K562 (cell line): ENCODE results near the gene KIF19. TPM values are rescaled to one million over a fixed set of nuclear protein-coding genes. Genes with fewer than 3 reads are reported as not detected.

ENCODE experiments used
- ATAC-seq: fragments of 200-7000 bp; cut with Tn5 transposase; 3 replicates; pipeline ENCODE4 v1.9.1; 2020; ENCODE audit warnings: moderate library complexity
- BruUV-seq: library from RNA; stranded (reverse); fragments of 400-500 nt; replicated peaks from 2 replicates; lab custom pipeline; 2021; lab: Mats Ljungman, UMichigan
- CTCF ChIA-PET: fragments of 300-600 bp; formaldehyde crosslinking; extraction: SDS; loops from one replicate; lab custom pipeline; 2021; ENCODE audit warnings: low intra/inter-chr PET ratio; lab: Yijun Ruan, JAX
- POLR2A ChIA-PET: fragments of 300-600, 350-650 bp; sonication (Branson Sonifier 250); formaldehyde crosslinking; extraction: SDS; loops from one replicate; lab custom pipeline; 2021; ENCODE audit warnings: antibody characterized with exemption, inconsistent platforms; lab: Yijun Ruan, JAX
- DNase-seq, 4 experiments: peaks; one replicate each; pipeline versions ENCODE4 v3.0.0 to v3.0.0-alpha.2; 2011 to 2018; ENCODE audit warnings: low spot score in 3 of 4, mixed read lengths in 3 of 4; ENCODE audit errors: extremely low read depth in 1 of 4
- FAIRE-seq: peaks from 2 replicates; lab custom pipeline; 2011; peaks lifted over from hg19 to GRCh38; lab: Jason Lieb, UNC
- H2AFZ ChIP-seq: 2 replicates; pipeline ENCODE4 v1.6.0; 2011; ENCODE audit warnings: low read depth, low read length, control low read depth, inconsistent platforms
- H3K27ac ChIP-seq: fragments of 200-600 bp; 3 replicates; pipeline ENCODE4 v1.8.0; 2011; ENCODE audit warnings: low read depth, mild to moderate bottlenecking, control low read depth, inconsistent platforms, low read length, moderate library complexity, mixed read lengths; ENCODE audit errors: extremely low read depth
- H3K27me3 ChIP-seq, 2 experiments: fragments of 300-600 bp in 1 of 2; 2 replicates in 1 of 2; 3 replicates in 1 of 2; pipeline versions ENCODE4 v1.6.0 to v1.8.0; 2011; ENCODE audit warnings: inconsistent platforms in 2 of 2, low read length in 2 of 2, mild to moderate bottlenecking in 1 of 2, mixed read lengths in 1 of 2, moderate library complexity in 1 of 2; ENCODE audit not compliant: control insufficient read depth in 2 of 2, insufficient read depth in 2 of 2
- H3K36me3 ChIP-seq: fragments of 300-600 bp; 3 replicates; pipeline ENCODE4 v1.8.0; 2011; ENCODE audit warnings: mild to moderate bottlenecking, low read length, inconsistent platforms; ENCODE audit not compliant: control insufficient read depth, insufficient read depth
- H3K4me1 ChIP-seq, 2 experiments: fragments of 200-600 bp in 1 of 2; replicated peaks in 1 of 2; 2 replicates in 1 of 2; 3 replicates in 1 of 2; pipeline versions ENCODE4 v1.5.1 to v1.8.0; 2011; ENCODE audit warnings: inconsistent platforms in 2 of 2, low read length in 2 of 2, mild to moderate bottlenecking in 1 of 2, mixed read lengths in 1 of 2, moderate library complexity in 1 of 2; ENCODE audit not compliant: control insufficient read depth in 2 of 2, insufficient read depth in 2 of 2
- H3K4me2 ChIP-seq: 2 replicates; pipeline ENCODE4 v1.6.1; 2011; ENCODE audit warnings: low read length, control low read depth, inconsistent platforms, mixed read lengths; ENCODE audit not compliant: insufficient read depth
- H3K4me3 ChIP-seq: fragments of 200-600 bp; sonication (generic), shearing (Covaris generic); 2 replicates; pipeline ENCODE4 v1.5.1; 2016; ENCODE audit warnings: control low read depth, inconsistent platforms
- H3K79me2 ChIP-seq: fragments of 200-600 bp; 3 replicates; pipeline ENCODE4 v1.8.0; 2011; ENCODE audit warnings: low read length, inconsistent platforms; ENCODE audit not compliant: control insufficient read depth, insufficient read depth
- H3K9ac ChIP-seq, 2 experiments: 2 replicates each; pipeline versions ENCODE4 v1.6.0 to v1.6.1; 2011; ENCODE audit warnings: low read depth in 2 of 2, low read length in 2 of 2, control low read depth in 1 of 2, inconsistent platforms in 1 of 2, mild to moderate bottlenecking in 1 of 2, mixed read lengths in 1 of 2; ENCODE audit not compliant: insufficient read depth in 1 of 2
- H3K9me1 ChIP-seq: one replicate; pipeline ENCODE4 v1.6.0; 2011; ENCODE audit warnings: inconsistent platforms, mild to moderate bottlenecking, low read length, moderate library complexity; ENCODE audit not compliant: control insufficient read depth, insufficient read depth
- H3K9me3 ChIP-seq: replicated peaks from 2 replicates; pipeline ENCODE4 v1.5.1; 2011; ENCODE audit warnings: low read depth, low read length, inconsistent platforms; ENCODE audit not compliant: control insufficient read depth, insufficient read depth
- H4K20me1 ChIP-seq: replicated peaks from 2 replicates; pipeline ENCODE4 v1.6.1; 2011; ENCODE audit warnings: low read length, inconsistent platforms, mixed read lengths; ENCODE audit not compliant: control insufficient read depth, insufficient read depth
- BCOR ChIP-seq: fragments of 450-650 bp; IDR thresholded peaks from 2 replicates; pipeline ENCODE4 v1.6.1; 2016
- BRF1 ChIP-seq: IDR thresholded peaks from 3 replicates; pipeline ENCODE4 v1.6.1; 2011; ENCODE audit warnings: borderline replicate concordance, mild to moderate bottlenecking; ENCODE audit not compliant: insufficient read length; ENCODE audit errors: extremely low read depth
- KDM1A ChIP-seq, 2 experiments: fragments of 450-650 bp; IDR thresholded peaks; 2 replicates each; pipeline ENCODE4 v1.6.1; 2016; ENCODE audit warnings: mild to moderate bottlenecking in 2 of 2
- KLF1 ChIP-seq: fragments of 450-650 bp; IDR thresholded peaks from 2 replicates; pipeline ENCODE4 v1.6.1; 2016; ENCODE audit warnings: missing genetic modification characterization, missing compliant biosample characterization
- LARP7 ChIP-seq: fragments of 450-650 bp; IDR thresholded peaks from 2 replicates; pipeline ENCODE4 v1.6.1; 2016
- PRMT5 ChIP-seq: sonication (generic); formaldehyde crosslinking; IDR thresholded peaks from 2 replicates; pipeline ENCODE4 v1.5.0; 2020; ENCODE audit warnings: missing genetic modification reagents
- RBM25 ChIP-seq: fragments of 200-400 bp; formaldehyde crosslinking; IDR thresholded peaks from 2 replicates; pipeline ENCODE4 v1.6.1; 2018; ENCODE audit warnings: low read length, low read depth, moderate library complexity; ENCODE audit not compliant: severe bottlenecking
- TCF7 ChIP-seq: sonication (generic); IDR thresholded peaks from 2 replicates; pipeline ENCODE4 v1.6.1; 2016; ENCODE audit warnings: antibody characterized with exemption, borderline replicate concordance
- ZBTB33 ChIP-seq: sonication (generic); formaldehyde crosslinking; IDR thresholded peaks from 2 replicates; pipeline ENCODE4 v1.8.1; 2023; ENCODE audit warnings: mild to moderate bottlenecking, missing genetic modification reagents
- ZFP36 ChIP-seq: fragments of 150-350 bp; IDR thresholded peaks from 2 replicates; pipeline ENCODE4 v1.6.1; 2018; ENCODE audit warnings: low read length, low read depth; ENCODE audit not compliant: partially characterized antibody
- WGBS: fragments of 100-300 bp; shearing (Covaris generic); methylation state at CpG from one replicate; pipeline ENCODE4 v1.1.6; 2016; ENCODE audit warnings: low coverage, mixed read lengths; ENCODE audit not compliant: insufficient coverage; ENCODE audit errors: missing lambda C conversion rate; 5-methylcytosine and 5-hydroxymethylcytosine counted together
- in situ Hi-C: fragments of 300-500 bp; cut with MboI; formaldehyde crosslinking; loops from 4 replicates; pipeline ENCODE4 v1.15.0; 2018; ENCODE audit warnings: inconsistent platforms, mixed read lengths
- intact Hi-C: fragments of 100-400 bp; cut with micrococcal nuclease; formaldehyde crosslinking; loops from 2 replicates; pipeline ENCODE4 v1.14.2; 2022
- polyA plus RNA-seq, 8 experiments: library from polyadenylated mRNA; depleted of rRNA in 4 of 8; stranded (reverse) in 5 of 8; unstranded in 3 of 8; fragments of >200 nt; fragmentation: Nextera tagmentation in 2 of 8; fragmentation: Illumina TruSeq in 1 of 8; extraction: Ambion mirVana in 2 of 8; extraction: Trizol in 1 of 8; gene quantifications; 2 replicates each; pipeline versions ENCODE4 v1.2.1 to v1.2.3, GENCODE V29; 2011 to 2014; ENCODE audit warnings: inconsistent platforms in 1 of 8, missing spikeins in 1 of 8
- total RNA-seq, 7 experiments: library from RNA; depleted of rRNA in 6 of 7; stranded (reverse); fragments of >200 nt in 6 of 7; fragmentation: Illumina TruSeq in 2 of 7; extraction: Trizol in 2 of 7; gene quantifications; 2 replicates each; pipeline versions ENCODE4 v1.2.1 to v1.2.3, GENCODE V29; 2011 to 2021; ENCODE audit warnings: low replicate concordance in 1 of 7

KIF19 gene
- total and polyA plus RNA-seq, 9 of the 15 experiments (the other 6 are each of a cell fraction or from before 2014, with no cell fraction given): 0.10 TPM; not detected in 8

- Histone ChIP-seq H3K9ac (no peak overlapping the region), H4K20me1 (peaks cover 27% of the 10 kb centered on the region), H3K79me2 (no peaks in the 10 kb centered on the region), H3K4me3 (no peak overlapping the region), H3K27me3 (peaks cover 22 to 82% of the 10 kb centered on the region in 2 experiments), H3K4me1 (peaks cover 0 to 14% of the 10 kb centered on the region in 2 experiments; a peak in 2 of 5 replicates), H3K4me2 (no peak overlapping the region), H2AFZ (no peak overlapping the region), H3K27ac (no peak overlapping the region), H3K9me1 (no peaks in the 10 kb centered on the region), H3K36me3 (no peaks in the 10 kb centered on the region), H3K9me3 (no peaks in the 10 kb centered on the region)
- ATAC-seq (no peak), FAIRE-seq (no peak), DNase-seq (no peak)
- BruUV-seq: no TSS peak
- POLR2A ChIA-PET: no interaction called here
- in situ Hi-C loops (no loop called here), intact Hi-C loops (no loop called here)
- CTCF ChIA-PET: no interaction called here
- TF ChIP-seq LARP7: no peak
- no peak for TF ChIP-seq PRMT5
- no peak for TF ChIP-seq BRF1
- 0% methylated on average over 9 of the region's 10 CpGs for WGBS
Measured at GRCh38 chr17:74342224-74342623, 16.2 kb downstream of the KIF19 start.

- Histone ChIP-seq H3K4me1 (peaks cover 0 to 14% of the 10 kb centered on the region in 2 experiments; a peak in 2 of 5 replicates), H3K9me3 (no peaks in the 10 kb centered on the region), H3K4me2 (no peak overlapping the region), H3K79me2 (no peaks in the 10 kb centered on the region), H3K9ac (0 out of 4 replicates have a peak overlapping the region, but pooled peaks of 1 of the 2 experiments have one; percentile 4), H4K20me1 (peaks cover 25% of the 10 kb centered on the region), H3K4me3 (no peak overlapping the region)
- in situ Hi-C loops: no loop called here
- FAIRE-seq: no peak
- WGBS: 15% methylated on average over 8 of the region's 8 CpGs
- DNase-seq: no peak
- BruUV-seq: no TSS peak
- peak; percentile 54 for TF ChIP-seq ZFP36
- TF ChIP-seq TCF7: no peak
- peak; percentile 71 for TF ChIP-seq RBM25
- peak; percentile 62 for TF ChIP-seq BCOR
- TF ChIP-seq ZBTB33 (CRISPR knock-in tag): no peak
- TF ChIP-seq KLF1 (tag): no peak
- peak in 1 of 2 experiments; percentile 23; a peak in 1 of 4 replicates for TF ChIP-seq KDM1A (IDR thresholded peaks at IDR 0.05)
- TF ChIP-seq, all 486 proteins: peak for 4
- ChIA-PET POLR2A (interaction anchor here (0.6 to 0.9 kb wide), 2 partner anchors 10 to 35 kb away, joined by 3 to 4 read pairs; no protein-coding TSS in a partner anchor), CTCF (no interaction called here)
- intact Hi-C loops: no loop called here
- Histone ChIP-seq H3K27ac (no peak overlapping the region), H3K27me3 (peaks cover 25 to 82% of the 10 kb centered on the region in 2 experiments), H2AFZ (no peak overlapping the region), H3K9me1 (no peaks in the 10 kb centered on the region), H3K36me3 (no peaks in the 10 kb centered on the region)
- no peak for ATAC-seq
Measured at GRCh38 chr17:74343121-74343520, 17.1 kb downstream of the KIF19 start.
